HL-60 (cell line): Measurements from ENCODE around the gene NOA1.

Experiments used
- POLR2AphosphoS5 ChIP-seq: IDR thresholded peaks from 2 replicates; pipeline ENCODE4 v1.6.1; 2012; ENCODE audit warnings: low read depth
- TF ChIP-seq, protein P1 (sequence below): IDR thresholded peaks from one replicate; pipeline ENCODE4 v1.5.1; 2011; ENCODE audit warnings: low read length, control low read depth, inconsistent platforms; ENCODE audit not compliant: insufficient read depth
- TF ChIP-seq, protein P2 (sequence below): IDR thresholded peaks from 2 replicates; pipeline ENCODE4 v1.6.1; 2012; ENCODE audit warnings: low read depth; ENCODE audit not compliant: insufficient replicate concordance

DNA sequence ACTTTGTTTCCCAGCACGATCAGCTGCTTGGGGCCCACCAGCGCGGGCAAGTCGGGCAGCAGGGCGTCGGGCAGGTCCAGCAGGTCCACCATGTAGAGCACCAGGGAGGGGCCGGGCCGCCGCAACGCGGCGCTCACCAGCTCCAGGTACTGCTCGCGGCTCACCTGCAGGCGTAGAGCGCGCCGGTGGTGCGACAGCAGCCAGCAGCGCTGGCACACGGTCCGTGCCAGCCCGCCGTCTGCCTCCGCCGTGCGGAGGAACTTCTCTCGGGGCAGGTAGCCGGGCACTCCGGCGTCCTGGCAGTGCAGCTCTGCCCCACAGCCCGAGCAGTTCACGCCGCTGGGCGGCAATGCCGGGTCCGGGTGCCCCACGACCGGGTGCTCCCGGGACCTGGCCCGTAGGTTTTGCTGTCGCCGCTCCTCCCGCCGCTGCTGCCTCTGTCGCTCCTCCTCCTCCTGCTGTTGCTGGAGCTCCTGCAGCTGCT lies 527 bp downstream of the NOA1 start:
- TF ChIP-seq, protein P1, sequence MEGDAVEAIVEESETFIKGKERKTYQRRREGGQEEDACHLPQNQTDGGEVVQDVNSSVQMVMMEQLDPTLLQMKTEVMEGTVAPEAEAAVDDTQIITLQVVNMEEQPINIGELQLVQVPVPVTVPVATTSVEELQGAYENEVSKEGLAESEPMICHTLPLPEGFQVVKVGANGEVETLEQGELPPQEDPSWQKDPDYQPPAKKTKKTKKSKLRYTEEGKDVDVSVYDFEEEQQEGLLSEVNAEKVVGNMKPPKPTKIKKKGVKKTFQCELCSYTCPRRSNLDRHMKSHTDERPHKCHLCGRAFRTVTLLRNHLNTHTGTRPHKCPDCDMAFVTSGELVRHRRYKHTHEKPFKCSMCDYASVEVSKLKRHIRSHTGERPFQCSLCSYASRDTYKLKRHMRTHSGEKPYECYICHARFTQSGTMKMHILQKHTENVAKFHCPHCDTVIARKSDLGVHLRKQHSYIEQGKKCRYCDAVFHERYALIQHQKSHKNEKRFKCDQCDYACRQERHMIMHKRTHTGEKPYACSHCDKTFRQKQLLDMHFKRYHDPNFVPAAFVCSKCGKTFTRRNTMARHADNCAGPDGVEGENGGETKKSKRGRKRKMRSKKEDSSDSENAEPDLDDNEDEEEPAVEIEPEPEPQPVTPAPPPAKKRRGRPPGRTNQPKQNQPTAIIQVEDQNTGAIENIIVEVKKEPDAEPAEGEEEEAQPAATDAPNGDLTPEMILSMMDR: no peak
- no peak for TF ChIP-seq POLR2AphosphoS5
- TF ChIP-seq, protein P2, sequence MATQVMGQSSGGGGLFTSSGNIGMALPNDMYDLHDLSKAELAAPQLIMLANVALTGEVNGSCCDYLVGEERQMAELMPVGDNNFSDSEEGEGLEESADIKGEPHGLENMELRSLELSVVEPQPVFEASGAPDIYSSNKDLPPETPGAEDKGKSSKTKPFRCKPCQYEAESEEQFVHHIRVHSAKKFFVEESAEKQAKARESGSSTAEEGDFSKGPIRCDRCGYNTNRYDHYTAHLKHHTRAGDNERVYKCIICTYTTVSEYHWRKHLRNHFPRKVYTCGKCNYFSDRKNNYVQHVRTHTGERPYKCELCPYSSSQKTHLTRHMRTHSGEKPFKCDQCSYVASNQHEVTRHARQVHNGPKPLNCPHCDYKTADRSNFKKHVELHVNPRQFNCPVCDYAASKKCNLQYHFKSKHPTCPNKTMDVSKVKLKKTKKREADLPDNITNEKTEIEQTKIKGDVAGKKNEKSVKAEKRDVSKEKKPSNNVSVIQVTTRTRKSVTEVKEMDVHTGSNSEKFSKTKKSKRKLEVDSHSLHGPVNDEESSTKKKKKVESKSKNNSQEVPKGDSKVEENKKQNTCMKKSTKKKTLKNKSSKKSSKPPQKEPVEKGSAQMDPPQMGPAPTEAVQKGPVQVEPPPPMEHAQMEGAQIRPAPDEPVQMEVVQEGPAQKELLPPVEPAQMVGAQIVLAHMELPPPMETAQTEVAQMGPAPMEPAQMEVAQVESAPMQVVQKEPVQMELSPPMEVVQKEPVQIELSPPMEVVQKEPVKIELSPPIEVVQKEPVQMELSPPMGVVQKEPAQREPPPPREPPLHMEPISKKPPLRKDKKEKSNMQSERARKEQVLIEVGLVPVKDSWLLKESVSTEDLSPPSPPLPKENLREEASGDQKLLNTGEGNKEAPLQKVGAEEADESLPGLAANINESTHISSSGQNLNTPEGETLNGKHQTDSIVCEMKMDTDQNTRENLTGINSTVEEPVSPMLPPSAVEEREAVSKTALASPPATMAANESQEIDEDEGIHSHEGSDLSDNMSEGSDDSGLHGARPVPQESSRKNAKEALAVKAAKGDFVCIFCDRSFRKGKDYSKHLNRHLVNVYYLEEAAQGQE: no peak
